SK-N-SH (cell line): ENCODE results near the gene TRIOBP. TPM values are rescaled to one million over a fixed set of nuclear protein-coding genes. Genes with fewer than 3 reads are reported as not detected.

Experiments used
- CTCF ChIP-seq: fragments of 200-600 bp; sonication (generic); IDR thresholded peaks from 2 replicates; pipeline ENCODE4 v1.6.1; 2017; ENCODE audit warnings: antibody characterized with exemption, mild to moderate bottlenecking, moderate library complexity
- ELF1 ChIP-seq: IDR thresholded peaks from 2 replicates; pipeline ENCODE4 v1.4.0; 2012
- EZH2phosphoT487 ChIP-seq: fragments of 200-600 bp; sonication (generic); IDR thresholded peaks from 2 replicates; pipeline ENCODE4 v1.6.1; 2017; ENCODE audit warnings: low read depth, mixed run types, mild to moderate bottlenecking, antibody characterized with exemption, moderate library complexity, borderline replicate concordance
- FOSL2 ChIP-seq: IDR thresholded peaks from 2 replicates; pipeline ENCODE4 v1.4.0; 2012; ENCODE audit warnings: low read depth, mild to moderate bottlenecking, moderate library complexity, borderline replicate concordance
- FOXM1 ChIP-seq: IDR thresholded peaks from 2 replicates; pipeline ENCODE4 v1.4.0; 2012; ENCODE audit warnings: low read depth, mild to moderate bottlenecking
- GABPA ChIP-seq: IDR thresholded peaks from 2 replicates; pipeline ENCODE4 v1.4.0; 2012; ENCODE audit warnings: low read depth, mild to moderate bottlenecking
- JUND ChIP-seq: IDR thresholded peaks from 2 replicates; pipeline ENCODE4 v1.4.0; 2012
- NFIC ChIP-seq: IDR thresholded peaks from 2 replicates; pipeline ENCODE4 v1.4.0; 2012; ENCODE audit warnings: borderline replicate concordance
- NRF1 ChIP-seq: IDR thresholded peaks from 2 replicates; pipeline ENCODE4 v1.6.1; 2012; ENCODE audit warnings: low read depth, mild to moderate bottlenecking, low read length
- PBX3 ChIP-seq: IDR thresholded peaks from 2 replicates; pipeline ENCODE4; 2012
- POLR2AphosphoS5 ChIP-seq: IDR thresholded peaks from 2 replicates; pipeline ENCODE4 v1.6.1; 2012; ENCODE audit warnings: low read depth, low read length
- RAD21 ChIP-seq: IDR thresholded peaks from 2 replicates; pipeline ENCODE4 v1.6.1; 2012; ENCODE audit warnings: mild to moderate bottlenecking, low read length
- RCOR1 ChIP-seq: fragments of 150-350 bp; IDR thresholded peaks from 2 replicates; pipeline ENCODE4 v1.6.1; 2017; ENCODE audit warnings: antibody characterized with exemption, low read length
- RFX5 ChIP-seq: IDR thresholded peaks from 2 replicates; pipeline ENCODE4 v1.6.1; 2012; ENCODE audit warnings: mild to moderate bottlenecking, improper control_type of control experiment, low read length
- RXRA ChIP-seq: IDR thresholded peaks from 2 replicates; pipeline ENCODE4 v1.4.0; 2012; ENCODE audit warnings: low read depth, mild to moderate bottlenecking, borderline replicate concordance
- SIN3A ChIP-seq: IDR thresholded peaks from 2 replicates; pipeline ENCODE4 v1.6.1; 2012; ENCODE audit warnings: low read depth, mild to moderate bottlenecking, low read length, moderate library complexity, borderline replicate concordance
- SMC3 ChIP-seq: IDR thresholded peaks from 2 replicates; pipeline ENCODE4 v1.6.1; 2012; ENCODE audit warnings: low read depth, low read length, improper control_type of control experiment
- TEAD4 ChIP-seq: IDR thresholded peaks from 2 replicates; pipeline ENCODE4 v1.4.0; 2012; ENCODE audit warnings: mild to moderate bottlenecking, borderline replicate concordance; ENCODE audit not compliant: insufficient read depth
- USF2 ChIP-seq: fragments of 150-350 bp; IDR thresholded peaks from 2 replicates; pipeline ENCODE4 v1.6.1; 2017; ENCODE audit warnings: antibody characterized with exemption, low read length, low read depth, borderline replicate concordance
- ZBTB33 ChIP-seq: IDR thresholded peaks from 2 replicates; pipeline ENCODE4 v1.4.0; 2012; ENCODE audit warnings: low read depth, borderline replicate concordance
- polyA plus RNA-seq, 3 experiments: library from polyadenylated mRNA; depleted of rRNA; stranded (reverse); fragments of >200 nt; gene quantifications; 2 replicates each; pipeline ENCODE4 v1.2.3, GENCODE V29; 2012
- TF ChIP-seq, protein P1 (sequence below): IDR thresholded peaks from 2 replicates; pipeline ENCODE4 v1.6.1; 2012; ENCODE audit warnings: mild to moderate bottlenecking, low read depth, low read length, moderate library complexity

TRIOBP gene
- polyA plus RNA-seq, 1 of the 3 experiments (the other 2 are of a cell fraction), result 43.6 TPM

GRCh38 chr22:37807410-37808293 lies 110.8 kb downstream of the TRIOBP start, which contains the start of gene GCAT (continued):
- peak; percentile 16; the same call in 1 of the 2 replicates for TF ChIP-seq PBX3
- TF ChIP-seq RCOR1, result peak; percentile 30; the same call in 1 of the 2 replicates
- TF ChIP-seq FOSL2, result no peak
- TF ChIP-seq RAD21, result no peak
- TF ChIP-seq SMC3, result no peak
- no peak for TF ChIP-seq ELF1
- peak; percentile 56; the same call in 1 of the 2 replicates for TF ChIP-seq SIN3A
- peak; percentile 53; the same call in 1 of the 2 replicates for TF ChIP-seq NFIC
- no peak for TF ChIP-seq RXRA
- no peak for TF ChIP-seq CTCF
- TF ChIP-seq, protein P1, sequence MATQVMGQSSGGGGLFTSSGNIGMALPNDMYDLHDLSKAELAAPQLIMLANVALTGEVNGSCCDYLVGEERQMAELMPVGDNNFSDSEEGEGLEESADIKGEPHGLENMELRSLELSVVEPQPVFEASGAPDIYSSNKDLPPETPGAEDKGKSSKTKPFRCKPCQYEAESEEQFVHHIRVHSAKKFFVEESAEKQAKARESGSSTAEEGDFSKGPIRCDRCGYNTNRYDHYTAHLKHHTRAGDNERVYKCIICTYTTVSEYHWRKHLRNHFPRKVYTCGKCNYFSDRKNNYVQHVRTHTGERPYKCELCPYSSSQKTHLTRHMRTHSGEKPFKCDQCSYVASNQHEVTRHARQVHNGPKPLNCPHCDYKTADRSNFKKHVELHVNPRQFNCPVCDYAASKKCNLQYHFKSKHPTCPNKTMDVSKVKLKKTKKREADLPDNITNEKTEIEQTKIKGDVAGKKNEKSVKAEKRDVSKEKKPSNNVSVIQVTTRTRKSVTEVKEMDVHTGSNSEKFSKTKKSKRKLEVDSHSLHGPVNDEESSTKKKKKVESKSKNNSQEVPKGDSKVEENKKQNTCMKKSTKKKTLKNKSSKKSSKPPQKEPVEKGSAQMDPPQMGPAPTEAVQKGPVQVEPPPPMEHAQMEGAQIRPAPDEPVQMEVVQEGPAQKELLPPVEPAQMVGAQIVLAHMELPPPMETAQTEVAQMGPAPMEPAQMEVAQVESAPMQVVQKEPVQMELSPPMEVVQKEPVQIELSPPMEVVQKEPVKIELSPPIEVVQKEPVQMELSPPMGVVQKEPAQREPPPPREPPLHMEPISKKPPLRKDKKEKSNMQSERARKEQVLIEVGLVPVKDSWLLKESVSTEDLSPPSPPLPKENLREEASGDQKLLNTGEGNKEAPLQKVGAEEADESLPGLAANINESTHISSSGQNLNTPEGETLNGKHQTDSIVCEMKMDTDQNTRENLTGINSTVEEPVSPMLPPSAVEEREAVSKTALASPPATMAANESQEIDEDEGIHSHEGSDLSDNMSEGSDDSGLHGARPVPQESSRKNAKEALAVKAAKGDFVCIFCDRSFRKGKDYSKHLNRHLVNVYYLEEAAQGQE, result 0 out of 2 replicates have a peak, but pooled peaks have one; percentile 8
- TF ChIP-seq USF2, result no peak
- no peak for TF ChIP-seq TEAD4
- no peak for TF ChIP-seq FOXM1
- TF ChIP-seq RFX5, result no peak
- no peak for TF ChIP-seq GABPA
- TF ChIP-seq ZBTB33, result no peak
- peak; percentile 65 for TF ChIP-seq NRF1
- TF ChIP-seq EZH2phosphoT487, result no peak
- peak; percentile 55 for TF ChIP-seq POLR2AphosphoS5
- no peak for TF ChIP-seq JUND
